Measurements from ENCODE around the gene PGM3.
"Not testable (repeated sequence)": the region's sequence is repeated elsewhere in the genome, so short reads cannot be mapped to it uniquely, and the experiment has no call there.

PGM3 gene

GRCh38 chr6:83192871-83193746 lies at the start of gene PGM3, which contains the start of gene RWDD2A:
Gene PGM3 (minus strand): TSS chr6:83193265. CDS start chr6:83191012, 2,253 bp downstream.
Gene RWDD2A (plus strand): TSS chr6:83193357. CDS start chr6:83194452, 1,095 bp downstream.
- DNase-seq (ENCODE audit: low spot score), result peak; percentile 98

- peak; percentile 25 for DNase-seq (ENCODE audit: low spot score)
These were observed 38.1 kb upstream of the PGM3 start for GRCh38 chr6:83231146-83231545.

DNA sequence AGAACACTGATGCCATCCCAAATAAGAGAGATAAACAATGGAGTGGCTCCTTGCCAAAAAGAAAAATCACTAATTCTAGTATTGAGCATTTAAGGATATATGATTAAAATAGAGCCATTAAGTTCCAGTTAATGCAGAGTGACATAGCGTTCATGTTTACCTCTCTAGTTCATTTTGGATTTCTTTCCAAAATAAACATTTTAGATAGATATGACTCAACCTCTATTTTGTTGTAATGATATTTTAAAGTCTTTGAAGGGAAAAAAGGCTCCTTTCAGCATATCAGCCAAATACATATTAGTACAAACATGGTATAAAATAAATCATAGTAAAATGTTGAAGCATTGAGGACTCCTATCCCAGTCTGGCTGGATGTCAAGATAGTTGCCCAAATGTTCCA lies 33.5 kb upstream of the PGM3 start:
- DNase-seq (ENCODE audit: low spot score), result no peak

GRCh38 chr6:83221889-83222479 lies 28.9 kb upstream of the PGM3 start:
- DNase-seq (ENCODE audit: low spot score), result no peak

GRCh38 chr6:83221276-83221675 lies 28.2 kb upstream of the PGM3 start:
- DNase-seq (ENCODE audit: low spot score), result no peak

- DNase-seq (ENCODE audit: low spot score), result no peak
These were observed 27.1 kb upstream of the PGM3 start for GRCh38 chr6:83220121-83220520.

DNA sequence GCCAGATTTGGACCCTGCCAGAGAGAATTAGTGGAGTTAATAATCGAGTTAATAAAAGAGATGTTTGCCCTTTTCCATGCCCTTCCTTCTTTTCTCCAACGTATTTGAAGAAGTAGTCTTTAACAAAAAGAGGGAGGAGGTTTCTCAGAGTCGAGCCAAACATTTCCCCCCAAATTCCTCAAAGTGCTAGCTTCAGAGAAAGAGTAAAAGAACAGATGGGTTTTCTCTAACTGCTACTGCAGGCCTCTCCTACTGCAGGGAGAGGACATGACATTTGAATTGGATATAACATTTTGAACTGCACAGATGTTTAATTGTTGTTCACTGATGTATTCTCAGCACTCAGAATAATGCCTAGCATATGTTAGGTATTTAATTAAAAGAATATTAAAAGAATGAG lies 25.6 kb upstream of the PGM3 start:
- DNase-seq (ENCODE audit: low spot score), result no peak

DNA sequence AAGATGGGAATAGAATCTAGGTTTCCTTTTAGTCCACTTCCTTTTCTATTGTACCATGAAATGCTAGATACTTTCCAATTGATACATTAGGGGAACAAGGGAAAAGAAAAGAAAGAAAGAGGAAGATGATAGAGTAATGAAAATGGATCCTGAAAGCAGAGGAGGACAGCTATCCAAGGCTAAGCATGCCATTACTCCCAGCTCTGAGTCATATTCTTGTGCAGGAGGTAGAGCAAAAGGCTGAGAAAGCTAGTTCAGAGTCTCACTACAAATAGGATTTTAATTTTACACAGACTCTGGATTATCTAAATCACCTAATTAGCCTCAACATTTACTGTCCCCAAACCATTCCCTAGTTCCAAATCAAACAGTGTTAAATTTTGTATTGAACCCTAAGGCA lies 23.7 kb upstream of the PGM3 start:
- DNase-seq (ENCODE audit: low spot score), result no peak

GRCh38 chr6:83215131-83216047 lies 22.3 kb upstream of the PGM3 start:
- DNase-seq (ENCODE audit: low spot score), result peak; percentile 37

GRCh38 chr6:83202031-83202430 lies 9.0 kb upstream of the PGM3 start:
- no peak for DNase-seq (ENCODE audit: low spot score)

DNA sequence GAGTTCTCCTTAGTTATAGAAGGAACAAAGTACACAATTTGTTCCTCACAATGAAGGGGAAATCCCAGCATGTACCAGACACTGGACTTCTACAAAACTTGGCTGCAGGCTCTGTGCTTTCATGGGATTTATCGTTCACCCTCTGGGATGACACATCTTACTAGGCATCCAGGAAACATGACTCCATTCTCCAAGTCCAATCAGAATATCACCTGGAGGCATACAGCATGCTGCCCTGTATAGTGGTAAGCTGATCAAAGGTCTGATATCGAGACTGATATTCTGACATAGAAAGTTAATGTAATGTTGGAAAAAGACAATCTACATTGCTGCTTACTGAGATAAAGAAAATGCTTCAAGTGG lies 6.8 kb upstream of the PGM3 start:
- peak; percentile 25 for DNase-seq (ENCODE audit: low spot score)

DNA sequence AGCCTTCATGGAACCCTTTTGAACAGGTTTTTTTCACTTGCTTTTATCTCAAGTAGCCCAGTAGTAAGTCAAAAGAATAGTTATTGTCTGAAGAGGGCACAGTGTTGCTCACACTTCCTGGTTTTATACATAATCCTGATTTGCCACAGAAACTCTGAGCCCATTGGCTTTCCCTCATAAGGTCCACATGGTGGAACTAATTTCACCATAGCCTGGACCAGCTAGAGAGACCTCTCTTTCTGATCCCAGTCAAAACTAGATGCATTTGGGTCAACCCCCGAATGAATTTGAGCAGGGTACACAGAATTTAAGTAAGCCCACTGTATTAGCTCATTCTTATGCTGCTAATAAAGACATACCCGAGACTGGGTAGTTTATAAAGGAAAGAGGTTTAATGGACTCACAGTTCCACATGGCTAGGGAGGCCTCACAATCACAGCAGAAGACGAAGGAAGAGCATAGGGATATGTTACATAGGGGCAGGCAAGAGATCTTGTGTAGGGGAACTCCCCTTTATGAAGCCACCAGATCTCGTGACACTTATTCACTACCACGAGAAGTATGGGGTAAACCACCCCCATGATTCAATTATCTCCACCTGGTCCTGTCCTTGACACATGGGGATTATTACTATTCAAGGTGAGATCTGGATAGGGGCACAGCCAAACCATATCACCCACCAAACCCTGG lies 6.3 kb upstream of the PGM3 start:
- no peak for DNase-seq (ENCODE audit: low spot score)

DNA sequence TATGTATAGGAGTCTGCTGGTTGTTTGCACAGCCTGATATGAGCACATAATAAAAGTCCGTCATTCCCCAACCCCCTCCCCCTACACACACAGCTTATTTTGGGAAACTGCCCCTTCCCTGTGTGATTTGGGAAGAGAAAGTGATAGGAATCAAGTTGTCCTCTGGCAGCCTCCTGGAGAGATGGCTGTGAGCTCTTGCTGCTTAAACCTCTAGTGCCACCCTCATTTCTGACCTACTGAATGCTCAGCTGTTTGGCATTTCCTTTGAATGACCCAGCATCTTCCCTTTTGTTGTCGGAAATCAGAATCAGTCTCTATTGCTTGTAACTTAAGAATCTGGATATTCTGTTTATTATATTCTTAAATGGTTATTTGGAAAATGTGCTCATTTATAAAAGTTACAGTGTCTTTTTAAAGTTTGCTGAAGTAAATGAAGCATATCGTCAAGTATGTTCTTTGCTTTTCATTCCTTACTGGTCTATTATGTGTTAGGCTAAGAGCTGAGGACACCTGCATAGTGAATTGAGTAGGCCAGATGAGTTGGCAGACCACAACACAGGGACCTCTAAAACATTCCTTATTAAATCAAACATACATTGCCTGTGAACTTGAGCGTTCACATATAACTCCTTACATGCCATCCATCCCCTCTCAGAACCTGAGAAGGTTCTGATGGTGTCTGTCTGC lies 5.6 kb upstream of the PGM3 start:
- peak; percentile 26 for DNase-seq (ENCODE audit: low spot score)

DNA sequence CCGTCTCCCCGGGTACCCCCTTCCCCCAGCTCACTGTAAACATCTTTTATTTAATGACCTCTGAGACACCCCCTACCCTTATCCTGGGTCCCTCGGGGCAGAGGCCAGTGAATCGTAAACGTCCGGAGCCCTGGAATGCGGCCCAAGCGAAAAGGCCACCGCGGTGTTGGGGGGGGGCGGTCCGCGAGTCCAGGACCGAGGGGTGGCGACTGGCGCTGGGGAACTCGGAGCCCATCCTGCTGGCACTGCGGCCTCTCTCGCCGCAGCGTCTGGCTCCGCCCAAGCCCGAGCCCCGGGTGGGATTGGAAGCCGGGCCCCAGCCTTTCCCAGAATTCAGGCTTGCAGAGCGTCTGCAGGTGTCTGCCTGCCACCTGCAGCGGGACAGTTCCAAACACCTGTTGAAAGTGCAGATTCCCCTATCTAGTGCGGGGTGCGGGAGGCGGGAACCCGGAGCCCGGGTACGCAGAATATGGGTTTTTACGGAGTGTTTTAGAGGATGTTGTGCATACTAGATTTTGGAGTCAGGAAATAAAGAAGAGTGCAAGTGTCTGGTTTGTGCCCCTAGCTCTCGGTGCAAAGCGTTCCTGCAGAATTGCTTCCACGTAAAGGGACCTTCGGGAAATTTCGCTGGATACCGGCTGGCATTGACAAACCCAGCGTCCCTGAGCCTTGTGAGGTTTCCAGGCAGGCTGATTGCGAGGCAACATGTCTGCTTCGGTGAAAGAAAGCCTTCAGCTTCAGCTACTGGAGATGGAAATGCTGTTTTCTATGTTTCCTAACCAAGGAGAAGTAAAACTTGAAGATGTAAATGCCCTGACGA lies 892 bp upstream of the PGM3 start:
- peak; percentile 75 for DNase-seq (ENCODE audit: low spot score)

DNA sequence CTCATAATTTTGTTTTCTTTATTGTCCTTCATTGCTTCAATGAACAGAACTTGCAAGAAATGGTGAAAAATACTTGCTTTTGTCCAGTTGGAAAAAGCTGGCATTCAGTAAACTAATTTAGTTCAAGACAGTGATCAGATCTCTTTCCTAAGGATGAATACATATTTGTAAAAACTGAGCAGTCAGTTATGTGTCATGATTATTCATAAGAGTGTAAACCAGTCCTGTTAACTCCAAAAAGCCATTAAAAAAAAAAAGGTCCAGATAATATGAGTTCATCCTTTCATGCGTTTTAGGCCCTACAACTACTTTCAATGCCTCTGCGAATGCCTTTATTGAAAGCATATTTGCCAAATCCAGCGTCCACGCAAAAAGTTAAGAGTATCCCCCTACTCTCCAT lies 609 bp downstream of the PGM3 start:
- DNase-seq (ENCODE audit: low spot score), result peak; percentile 38

- not testable (repeated sequence) for DNase-seq (ENCODE audit: low spot score)
These were observed 1.1 kb downstream of the PGM3 start for GRCh38 chr6:83191974-83192373.

DNA sequence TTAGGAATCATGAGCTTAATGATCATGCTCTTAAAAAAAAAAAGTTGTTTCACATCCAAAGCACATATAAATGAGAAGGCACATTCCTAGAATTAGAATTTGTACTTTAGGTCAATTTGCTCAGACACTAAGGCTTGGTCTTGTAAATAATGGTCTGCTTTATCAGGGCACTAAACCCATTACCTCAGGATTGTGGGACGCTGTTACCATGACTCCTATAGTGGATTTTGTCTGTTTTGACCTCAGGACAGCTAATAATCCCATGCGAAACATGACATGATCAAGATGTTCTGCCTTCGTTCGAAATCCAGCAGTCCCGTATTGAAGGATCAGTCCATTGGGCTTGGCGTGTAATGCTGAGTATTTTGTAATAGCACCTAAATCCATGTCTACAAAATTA lies 2.4 kb downstream of the PGM3 start:
- no peak for DNase-seq (ENCODE audit: low spot score)

DNA sequence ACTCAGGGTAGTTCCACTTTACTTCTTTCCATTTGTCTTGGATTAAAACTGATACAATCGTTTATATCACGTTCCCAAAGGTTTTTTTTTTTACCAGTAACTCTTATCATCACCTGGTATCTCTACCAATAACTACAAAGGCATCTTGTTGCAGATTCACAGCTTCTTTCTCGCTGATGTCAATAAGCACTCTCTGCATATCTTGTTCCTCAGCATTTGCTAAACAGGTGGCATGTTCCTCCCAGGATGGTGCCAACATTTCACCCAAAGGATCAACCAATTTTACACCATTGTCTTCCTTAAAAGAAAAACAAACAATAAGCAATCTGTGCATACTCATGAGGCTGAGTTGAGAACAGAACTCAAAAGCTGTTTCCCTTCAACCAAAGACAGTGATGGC lies 4.6 kb downstream of the PGM3 start:
- DNase-seq (ENCODE audit: low spot score), result no peak

DNA sequence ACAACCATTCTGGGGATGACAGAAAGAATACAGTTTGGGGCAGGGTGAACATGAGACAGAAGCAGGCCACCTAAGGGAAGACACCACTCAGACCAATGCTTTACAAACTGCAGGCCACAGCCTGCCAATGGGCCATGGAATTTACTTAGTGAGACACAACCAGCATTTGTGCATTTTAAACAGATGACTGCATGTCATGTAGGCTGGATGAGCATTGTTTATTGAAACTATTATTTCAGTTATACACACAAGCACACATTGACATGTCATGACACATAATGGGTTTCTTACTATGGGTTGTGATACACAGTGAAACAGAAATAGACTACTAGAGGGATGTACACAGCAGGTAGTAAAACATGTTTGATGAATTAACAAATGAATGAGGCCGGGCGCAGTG lies 8.0 kb downstream of the PGM3 start:
- no peak for DNase-seq (ENCODE audit: low spot score)

DNA sequence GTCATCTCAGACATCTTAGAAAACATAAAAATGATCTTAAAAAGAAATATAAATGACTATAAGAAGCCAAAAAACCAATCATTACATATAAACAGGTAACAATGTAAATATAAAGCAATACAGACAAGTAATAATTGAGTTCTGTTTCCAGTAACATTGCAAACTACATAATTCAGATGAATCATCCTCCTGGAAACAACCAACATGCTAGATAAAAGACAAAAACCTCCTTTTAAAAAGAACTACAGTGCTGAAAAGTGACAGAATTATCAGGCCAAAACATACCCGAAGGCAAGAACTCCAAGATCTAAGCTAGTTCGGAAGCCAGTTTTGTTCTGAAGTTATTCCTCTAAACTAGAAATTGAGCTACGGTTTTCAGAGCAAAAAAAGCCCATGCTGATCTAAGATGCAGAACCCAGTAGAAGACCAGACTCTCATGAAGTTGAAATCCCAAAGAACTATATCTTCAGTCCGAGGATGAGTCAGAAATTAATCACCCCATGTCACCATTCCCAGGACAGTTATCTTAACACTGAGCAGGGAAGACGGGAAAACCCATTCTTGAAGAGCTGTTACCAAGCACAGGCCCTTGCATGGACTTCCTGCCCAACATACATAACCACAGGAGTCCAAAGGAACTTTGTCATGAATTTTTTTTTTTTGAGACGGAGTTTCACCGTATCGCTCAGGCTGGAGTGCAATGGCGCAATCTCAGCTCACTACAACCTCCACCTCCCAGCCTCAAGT lies 9.8 kb downstream of the PGM3 start:
- peak; percentile 56 for DNase-seq (ENCODE audit: low spot score)

Measured in AG08396 (cell line).